Uterus (tissue), 2 donors: ENCODE data around the gene CISD1.

Experiments used
- POLR2A ChIP-seq, 2 donors: fragments of 450-650 bp; IDR thresholded peaks; one replicate each; pipeline ENCODE4 v1.6.1; 2016; ENCODE audit warnings: antibody characterized with exemption in 2 of 2, mild to moderate bottlenecking in 1 of 2, moderate library complexity in 1 of 2
- TF ChIP-seq, protein P1 (sequence below), 4 experiments: fragments of 200-600 bp in 2 of 4; fragments of 450-650 bp in 2 of 4; sonication (generic) in 2 of 4; IDR thresholded peaks; one replicate each; pipeline ENCODE4 v1.5.1; 2016 to 2019; ENCODE audit warnings: antibody characterized with exemption in 4 of 4, mild to moderate bottlenecking in 2 of 4, moderate library complexity in 1 of 4

DNA sequence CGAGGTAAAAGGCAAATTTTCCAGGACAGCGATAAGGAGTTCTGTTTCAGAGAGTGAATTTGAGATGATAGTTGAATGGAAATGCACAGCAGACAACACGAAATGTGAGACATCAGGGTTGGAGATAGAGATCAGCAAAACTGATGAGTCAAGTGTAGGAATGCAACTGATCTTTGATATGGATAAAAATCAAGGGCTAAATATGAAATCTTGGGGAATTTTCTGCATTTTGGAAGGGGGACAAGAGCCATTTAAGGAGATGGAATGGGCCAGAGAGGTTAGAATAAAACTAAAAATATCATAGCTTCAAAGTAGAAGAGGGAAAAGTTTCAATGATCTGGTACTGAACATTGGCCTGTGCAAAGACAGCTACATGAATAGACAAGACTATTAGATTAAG is 11.5 kb downstream of the CISD1 start:
- TF ChIP-seq, protein P1, sequence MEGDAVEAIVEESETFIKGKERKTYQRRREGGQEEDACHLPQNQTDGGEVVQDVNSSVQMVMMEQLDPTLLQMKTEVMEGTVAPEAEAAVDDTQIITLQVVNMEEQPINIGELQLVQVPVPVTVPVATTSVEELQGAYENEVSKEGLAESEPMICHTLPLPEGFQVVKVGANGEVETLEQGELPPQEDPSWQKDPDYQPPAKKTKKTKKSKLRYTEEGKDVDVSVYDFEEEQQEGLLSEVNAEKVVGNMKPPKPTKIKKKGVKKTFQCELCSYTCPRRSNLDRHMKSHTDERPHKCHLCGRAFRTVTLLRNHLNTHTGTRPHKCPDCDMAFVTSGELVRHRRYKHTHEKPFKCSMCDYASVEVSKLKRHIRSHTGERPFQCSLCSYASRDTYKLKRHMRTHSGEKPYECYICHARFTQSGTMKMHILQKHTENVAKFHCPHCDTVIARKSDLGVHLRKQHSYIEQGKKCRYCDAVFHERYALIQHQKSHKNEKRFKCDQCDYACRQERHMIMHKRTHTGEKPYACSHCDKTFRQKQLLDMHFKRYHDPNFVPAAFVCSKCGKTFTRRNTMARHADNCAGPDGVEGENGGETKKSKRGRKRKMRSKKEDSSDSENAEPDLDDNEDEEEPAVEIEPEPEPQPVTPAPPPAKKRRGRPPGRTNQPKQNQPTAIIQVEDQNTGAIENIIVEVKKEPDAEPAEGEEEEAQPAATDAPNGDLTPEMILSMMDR (IDR thresholded peaks at IDR 0.05) = no peak
- TF ChIP-seq POLR2A (IDR thresholded peaks at IDR 0.05) = no peak
